ENCODE data around the gene MINK1.

The MINK1 gene
- total RNA-seq = 202 to 232 reads per million in 2 donors

- DNase-seq = peak; percentile 81 to 95 (median 85)
Measured at GRCh38 chr17:4833178-4833940, at the start of gene MINK1. MINK1 (plus strand) TSS chr17:4833340; CDS start chr17:4833584, 244 bp downstream.

DNA sequence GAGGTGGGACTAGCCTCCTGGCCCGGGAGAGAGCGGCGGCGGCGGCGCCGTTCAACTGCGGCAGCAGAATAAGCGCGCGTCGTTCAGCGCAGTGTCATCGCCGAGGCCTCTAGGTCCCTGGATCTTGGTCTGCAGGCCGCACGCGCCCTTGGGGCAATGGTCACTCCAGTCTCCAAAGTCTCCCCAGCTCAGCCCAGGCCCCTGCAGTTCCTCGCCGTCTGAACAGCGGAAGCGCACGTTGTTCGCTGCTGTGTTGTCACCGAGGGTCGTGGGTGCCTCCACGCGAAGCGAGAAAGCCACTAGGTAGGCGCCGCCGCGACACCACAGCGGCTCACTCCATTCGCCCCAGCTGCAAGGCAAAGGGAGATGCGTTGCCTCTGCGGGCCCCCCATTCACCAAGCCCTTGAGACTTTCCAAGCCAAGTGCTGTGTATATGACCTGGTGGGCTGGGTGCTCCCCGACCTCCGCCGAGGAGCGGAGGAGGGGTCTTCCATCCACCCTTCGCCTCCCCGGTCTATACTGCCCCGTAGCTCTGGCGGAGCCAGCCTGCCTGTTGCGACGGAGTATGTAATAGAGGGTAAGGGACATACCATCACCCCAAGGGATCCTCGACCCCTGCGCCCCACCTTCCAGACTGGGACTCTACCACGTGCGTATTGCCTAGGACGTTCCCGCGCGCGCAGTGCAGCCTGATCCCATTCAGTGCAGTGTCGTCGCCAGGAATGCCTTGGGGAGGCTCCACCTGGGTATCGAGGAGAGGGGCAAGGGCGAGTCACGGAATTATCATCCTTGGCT is 47.6 kb upstream of the MINK1 start:
- peak in 2 of 5 experiments; percentile 12 to 20 for DNase-seq

DNA sequence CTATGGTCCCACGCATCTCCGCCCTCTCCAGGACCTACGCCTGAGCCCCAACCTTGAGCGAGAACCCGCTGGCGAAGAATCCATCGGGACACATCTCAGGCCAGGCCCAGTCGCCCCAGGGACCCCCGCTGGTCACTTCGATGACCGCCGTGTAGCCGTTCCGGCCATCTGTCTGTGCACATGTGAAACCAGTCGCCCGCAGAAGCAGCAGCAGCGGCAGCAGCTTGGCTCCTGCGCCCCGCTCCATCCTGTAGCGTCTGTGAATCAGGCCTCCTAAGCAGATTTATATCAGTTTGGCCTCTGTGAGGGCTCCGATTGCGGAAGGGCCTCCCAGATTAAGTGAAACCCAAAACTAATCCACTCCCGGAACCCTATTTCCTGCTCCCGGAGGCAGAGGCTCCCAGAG is 47.0 kb upstream of the MINK1 start, which contains the start of gene VMO1:
Gene VMO1, minus strand, starts transcription at position 259 of the 406 bp plus-strand sequence. Its CDS starts 12 bp downstream, at position 247.
- no peak for DNase-seq

DNA sequence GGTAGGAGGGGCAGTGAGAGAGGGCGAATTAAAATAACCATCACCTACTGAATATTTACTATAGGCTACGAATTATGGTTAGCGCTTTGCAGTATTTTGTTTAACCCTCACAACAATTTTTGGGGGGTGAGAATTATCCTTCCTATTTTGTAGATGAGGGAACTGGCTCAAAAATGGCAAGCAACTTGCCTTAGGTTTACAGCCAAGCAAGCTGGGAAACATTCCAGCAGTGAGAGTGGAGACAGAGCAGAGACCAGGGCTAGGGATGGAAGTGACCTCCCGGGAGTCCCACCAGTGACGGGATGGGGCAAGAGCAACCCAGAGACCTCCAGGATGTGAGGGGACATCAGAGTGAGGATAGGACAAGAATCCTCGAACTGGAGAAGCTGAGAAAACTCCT is 46.6 kb upstream of the MINK1 start:
- DNase-seq = no peak

GRCh38 chr17:4788159-4788806 is 44.9 kb upstream of the MINK1 start:
- DNase-seq = no peak

DNA sequence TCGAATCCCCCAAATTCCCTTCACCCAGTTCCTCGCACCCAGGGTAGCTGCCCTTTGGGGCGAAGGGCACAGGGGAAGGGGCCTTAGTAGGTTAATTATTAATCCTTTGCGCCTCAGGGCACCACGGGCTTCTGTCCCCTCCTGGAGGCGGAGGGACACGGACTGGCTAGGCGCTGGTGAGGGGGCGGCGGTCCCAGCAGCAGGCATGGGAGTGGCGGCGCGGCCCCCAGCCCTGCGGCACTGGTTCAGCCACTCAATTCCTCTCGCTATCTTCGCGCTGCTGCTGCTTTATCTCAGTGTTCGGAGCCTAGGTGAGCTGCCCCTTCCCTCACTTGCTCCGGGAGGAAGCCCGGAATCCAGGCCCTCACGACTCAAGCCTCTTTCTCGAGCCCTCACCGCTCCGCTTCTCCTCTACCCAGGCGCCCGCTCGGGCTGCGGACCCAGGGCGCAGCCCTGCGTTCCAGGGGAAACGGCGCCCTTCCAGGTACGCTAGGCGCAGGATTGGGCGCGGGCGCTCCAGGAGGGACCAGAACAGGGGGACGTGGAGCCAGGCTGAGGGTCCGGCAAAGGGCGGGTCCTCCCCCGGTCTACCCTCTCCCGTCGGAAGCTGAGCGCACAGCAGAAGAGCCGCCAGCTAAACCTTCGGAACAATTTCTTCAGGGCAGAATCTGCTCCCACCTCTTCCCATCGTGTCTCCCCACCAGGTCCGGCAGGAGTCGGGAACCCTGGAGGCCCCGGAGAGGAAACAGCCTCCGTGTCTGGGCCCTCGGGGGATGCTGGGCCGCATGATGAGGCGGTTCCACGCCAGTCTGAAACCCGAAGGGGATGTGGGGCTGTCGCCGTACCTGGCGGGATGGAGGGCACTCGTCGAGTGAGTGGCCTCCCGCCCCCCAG is 44.1 kb upstream of the MINK1 start, which contains the start of gene GLTPD2:
Gene GLTPD2, plus strand, starts transcription at position 158 of the 894 bp plus-strand sequence. Its CDS starts 48 bp downstream, at position 206.
- DNase-seq = no peak

GRCh38 chr17:4789701-4789950 is 43.5 kb upstream of the MINK1 start:
- DNase-seq = no peak

GRCh38 chr17:4789951-4790704 is 43.0 kb upstream of the MINK1 start:
- peak; percentile 56 to 88 (median 73) for DNase-seq

GRCh38 chr17:4790705-4791088 is 42.4 kb upstream of the MINK1 start:
- DNase-seq = no peak

DNA sequence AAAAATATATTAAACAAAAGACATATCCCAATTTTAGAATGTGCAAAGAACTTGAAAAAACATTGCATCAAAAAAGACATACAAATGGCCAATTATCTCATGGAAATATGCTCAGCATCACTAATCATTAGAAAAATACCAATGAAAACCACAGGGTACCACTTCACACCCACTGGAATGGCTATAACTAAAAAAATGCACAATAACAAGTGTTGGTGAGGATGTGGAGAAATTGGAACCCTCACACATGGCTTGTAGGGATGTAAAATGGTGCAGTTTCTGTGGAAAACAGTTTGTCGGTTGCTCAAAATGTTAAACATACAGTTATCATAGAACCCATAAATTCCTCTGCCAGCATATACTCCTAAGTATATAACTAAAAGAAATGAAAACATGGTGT is 38.0 kb upstream of the MINK1 start:
- DNase-seq = no peak

GRCh38 chr17:4796552-4796920 is 36.6 kb upstream of the MINK1 start:
- DNase-seq = peak in 1 of 5 experiments; percentile 36

GRCh38 chr17:4800462-4801196 is 32.5 kb upstream of the MINK1 start:
- no peak for DNase-seq

DNA sequence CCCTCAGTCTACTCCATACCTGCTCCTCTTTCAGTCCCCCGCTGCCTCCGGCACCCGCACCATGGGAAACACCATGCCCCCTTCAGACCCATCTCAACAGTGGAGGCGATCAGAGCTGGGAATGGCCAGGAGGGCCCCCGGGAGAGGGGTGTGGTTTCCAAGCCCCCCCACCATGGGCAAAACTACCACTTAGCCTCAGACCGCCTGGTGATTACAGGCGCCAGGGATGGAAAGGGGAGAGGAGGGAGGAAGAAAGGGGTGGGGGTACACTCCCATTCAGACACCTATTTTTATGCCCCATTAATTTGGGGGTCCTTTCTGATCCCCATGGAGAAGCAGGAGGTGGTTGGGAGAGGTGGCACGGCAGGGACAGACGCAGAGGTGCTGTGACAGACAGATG is 30.9 kb upstream of the MINK1 start, which contains the start of gene C17orf114:
Gene C17orf114, minus strand, starts transcription at position 101 of the 400 bp plus-strand sequence.
- DNase-seq = no peak

GRCh38 chr17:4806456-4806776 is 26.7 kb upstream of the MINK1 start:
- DNase-seq = no peak

GRCh38 chr17:4806777-4807604 is 26.1 kb upstream of the MINK1 start, which contains the start of gene PLD2:
PLD2 (plus strand) TSS chr17:4807152; CDS start chr17:4807773, 621 bp downstream.
- DNase-seq = peak; percentile 78 to 90 (median 80)

- no peak for DNase-seq
Measured at GRCh38 chr17:4807605-4808377, 25.3 kb upstream of the MINK1 start.

DNA sequence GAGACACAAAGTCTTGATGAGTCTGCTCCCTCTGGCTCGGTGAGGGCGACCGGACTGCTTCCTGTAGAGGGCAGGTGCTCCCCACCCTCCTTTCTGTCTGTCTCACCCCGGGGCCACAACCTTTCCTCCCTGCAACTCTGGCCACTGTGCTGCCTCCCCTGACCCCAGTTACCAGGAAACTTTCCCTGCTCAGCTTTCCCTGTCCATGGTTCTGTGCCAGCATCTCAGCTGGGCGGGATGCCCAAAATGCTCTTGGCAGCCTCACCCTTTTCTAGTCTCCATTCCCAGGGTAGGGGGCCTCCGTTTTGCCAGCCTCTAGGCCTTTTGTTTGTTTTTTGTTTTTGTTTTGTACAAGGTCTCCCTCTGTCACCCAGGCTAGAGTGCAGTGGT is 24.8 kb upstream of the MINK1 start:
- DNase-seq = no peak

GRCh38 chr17:4810696-4811290 is 22.3 kb upstream of the MINK1 start:
- no peak for DNase-seq

DNA sequence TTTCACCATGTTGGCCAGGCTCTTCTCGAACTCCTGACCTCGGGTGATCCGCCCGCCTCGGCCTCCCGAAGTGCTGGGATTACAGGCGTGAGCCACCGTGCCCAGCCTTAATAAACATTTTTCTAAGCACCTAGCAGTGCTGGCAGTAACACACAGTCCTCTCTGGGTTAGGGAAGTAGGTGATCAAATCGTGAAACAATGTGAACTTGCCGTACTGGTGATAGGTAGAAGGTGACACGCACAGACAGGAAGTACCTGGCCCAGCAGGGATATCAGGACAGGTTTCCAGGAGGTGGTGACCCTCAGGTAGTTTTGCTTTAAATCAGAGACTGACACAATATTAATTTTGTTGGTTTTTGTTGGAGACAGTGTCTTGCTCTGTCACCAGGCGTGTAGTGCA is 21.7 kb upstream of the MINK1 start:
- no peak for DNase-seq
